GM19397 (cell line): ENCODE data around the gene FAM219B.

Experiments used
- ATAC-seq: cut with Tn5 transposase; IDR thresholded peaks from one replicate; pipeline ENCODE4 v1.9.1; 2021; ENCODE audit warnings: mild to moderate bottlenecking, moderate library complexity; ENCODE audit not compliant: unreplicated experiment

Gene FAM219B

DNA sequence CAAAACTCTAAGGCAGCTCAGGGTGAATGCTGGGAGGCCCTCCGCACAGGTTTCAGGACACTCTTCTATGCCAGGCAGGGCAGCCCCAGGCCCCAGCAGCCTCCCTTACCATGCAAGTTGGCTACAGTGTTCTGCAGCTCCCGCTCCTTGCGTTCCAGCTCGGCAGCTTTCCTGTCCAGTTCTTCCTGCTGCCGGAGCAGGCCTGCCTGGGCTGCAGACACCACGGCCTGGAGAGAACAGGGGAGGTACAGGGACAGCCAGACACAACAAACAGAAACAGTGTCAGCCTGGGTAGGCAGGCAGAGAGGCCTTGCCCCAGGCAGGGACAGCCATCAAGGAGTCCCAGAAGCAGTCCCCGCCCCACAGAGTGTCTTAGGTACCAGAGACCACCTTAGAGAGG lies 54.7 kb downstream of the FAM219B start:
- no peak for ATAC-seq

DNA sequence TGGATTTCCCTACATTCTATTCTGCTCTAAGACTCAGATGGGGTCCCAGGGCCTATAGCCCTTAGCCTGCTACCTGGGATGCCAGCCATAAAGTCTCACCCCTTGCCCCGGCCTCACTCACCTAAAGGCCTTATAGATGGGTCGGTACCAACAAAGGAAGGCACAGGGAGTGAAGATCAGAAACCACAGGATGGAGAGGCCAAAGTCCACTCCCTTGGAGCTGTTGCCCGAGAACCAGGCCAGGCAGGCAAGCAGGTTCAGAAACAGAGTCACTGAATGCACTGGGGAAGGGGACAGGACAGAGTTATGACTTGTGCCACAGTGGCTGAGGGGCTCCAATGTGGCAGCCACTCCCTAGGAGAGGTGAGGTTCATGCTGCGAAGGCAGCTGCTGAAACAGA lies 56.3 kb downstream of the FAM219B start:
- no peak for ATAC-seq
